ENCODE data around the gene ANKIB1. TPM values are rescaled to one million over a fixed set of nuclear protein-coding genes. Genes with fewer than 3 reads are reported as not detected.

Gene ANKIB1
- total RNA-seq, 1 experiment from 2014 or later, result 34.0 TPM

GRCh38 chr7:92289321-92289720, 43.5 kb downstream of the ANKIB1 start:
- Histone ChIP-seq H3K27me3 (no peaks in the 10 kb centered on the region), H3K27ac (no peak overlapping the region), H3K4me3 (no peak overlapping the region), H3K36me3 (no peaks in the 10 kb centered on the region), H3K4me1 (no peaks in the 10 kb centered on the region), H3K9me3 (replicated peaks) (no peaks in the 10 kb centered on the region; the same call in 1 of the 2 replicates)
- DNase-seq, result no peak

GRCh38 chr7:92292981-92293380, 47.2 kb downstream of the ANKIB1 start:
- Histone ChIP-seq H3K27me3 (no peaks in the 10 kb centered on the region), H3K4me1 (no peaks in the 10 kb centered on the region), H3K4me3 (no peak overlapping the region), H3K9me3 (replicated peaks) (no peaks in the 10 kb centered on the region), H3K27ac (no peak overlapping the region), H3K36me3 (peaks cover 6% of the 10 kb centered on the region)
- no peak for DNase-seq

- Histone ChIP-seq H3K4me1 (no peaks in the 10 kb centered on the region), H3K27me3 (no peaks in the 10 kb centered on the region), H3K27ac (no peak overlapping the region), H3K4me3 (no peak overlapping the region), H3K36me3 (peaks cover 6% of the 10 kb centered on the region), H3K9me3 (replicated peaks) (no peaks in the 10 kb centered on the region)
- no peak for DNase-seq
These were observed 48.3 kb downstream of the ANKIB1 start for GRCh38 chr7:92293896-92294590.

GRCh38 chr7:92295391-92295790, 49.6 kb downstream of the ANKIB1 start:
- DNase-seq, result no peak
- Histone ChIP-seq H3K4me3 (no peak overlapping the region), H3K27me3 (no peaks in the 10 kb centered on the region), H3K9me3 (replicated peaks) (no peaks in the 10 kb centered on the region), H3K27ac (no peak overlapping the region), H3K4me1 (no peaks in the 10 kb centered on the region), H3K36me3 (peaks cover 8% of the 10 kb centered on the region)

- H3K4me1 ChIP-seq, result no peaks in the 10 kb centered on the region
- no peak overlapping the region for H3K27ac ChIP-seq
These were observed 50.5 kb downstream of the ANKIB1 start for GRCh38 chr7:92296235-92296634.

GRCh38 chr7:92296880-92297445, 51.2 kb downstream of the ANKIB1 start:
- Histone ChIP-seq H3K27me3 (no peaks in the 10 kb centered on the region), H3K4me1 (no peaks in the 10 kb centered on the region), H3K4me3 (no peak overlapping the region), H3K36me3 (peaks cover 17% of the 10 kb centered on the region), H3K9me3 (replicated peaks) (no peaks in the 10 kb centered on the region), H3K27ac (no peak overlapping the region)
- DNase-seq, result no peak

More at GRCh38 chr7:92296235-92296634, 50.5 kb downstream of the ANKIB1 start:
- H3K9me3 ChIP-seq (replicated peaks), result no peaks in the 10 kb centered on the region
- H3K4me3 ChIP-seq, result no peak overlapping the region
- H3K27me3 ChIP-seq, result no peaks in the 10 kb centered on the region
- no peak for DNase-seq
- H3K36me3 ChIP-seq, result peaks cover 16% of the 10 kb centered on the region

- Histone ChIP-seq H3K27ac (no peak overlapping the region), H3K36me3 (peaks cover 17% of the 10 kb centered on the region), H3K4me3 (no peak overlapping the region), H3K4me1 (no peaks in the 10 kb centered on the region), H3K9me3 (replicated peaks) (no peaks in the 10 kb centered on the region), H3K27me3 (no peaks in the 10 kb centered on the region)
- no peak for DNase-seq
These were observed 52.0 kb downstream of the ANKIB1 start for GRCh38 chr7:92297736-92298135.

- Histone ChIP-seq H3K4me3 (no peak overlapping the region), H3K4me1 (no peaks in the 10 kb centered on the region), H3K36me3 (peaks cover 17% of the 10 kb centered on the region), H3K27me3 (no peaks in the 10 kb centered on the region), H3K27ac (no peak overlapping the region), H3K9me3 (replicated peaks) (no peaks in the 10 kb centered on the region)
- DNase-seq, result no peak
These were observed 58.0 kb downstream of the ANKIB1 start for GRCh38 chr7:92303761-92304160.

- DNase-seq, result no peak
- Histone ChIP-seq H3K36me3 (peaks cover 22% of the 10 kb centered on the region), H3K4me1 (no peaks in the 10 kb centered on the region), H3K27me3 (no peaks in the 10 kb centered on the region), H3K9me3 (replicated peaks) (no peaks in the 10 kb centered on the region), H3K27ac (no peak overlapping the region), H3K4me3 (no peak overlapping the region)
These were observed 58.7 kb downstream of the ANKIB1 start for GRCh38 chr7:92304406-92304893.

- H3K36me3 ChIP-seq, result peaks cover 12% of the 10 kb centered on the region
These were observed 60.4 kb downstream of the ANKIB1 start for GRCh38 chr7:92306153-92306552.

GRCh38 chr7:92313055-92313454, 67.3 kb downstream of the ANKIB1 start:
- DNase-seq, result no peak
- no peak overlapping the region for H3K4me3 ChIP-seq
- no peaks in the 10 kb centered on the region for H3K9me3 ChIP-seq (replicated peaks)
- H3K4me1 ChIP-seq, result no peaks in the 10 kb centered on the region
- H3K27ac ChIP-seq, result no peak overlapping the region
- H3K27me3 ChIP-seq, result no peaks in the 10 kb centered on the region
- peaks cover 12% of the 10 kb centered on the region for H3K36me3 ChIP-seq

More at GRCh38 chr7:92306153-92306552, 60.4 kb downstream of the ANKIB1 start:
- no peak for DNase-seq
- H3K27me3 ChIP-seq, result no peaks in the 10 kb centered on the region
- H3K4me1 ChIP-seq, result no peaks in the 10 kb centered on the region
- H3K4me3 ChIP-seq, result no peak overlapping the region
- H3K27ac ChIP-seq, result no peak overlapping the region
- no peaks in the 10 kb centered on the region for H3K9me3 ChIP-seq (replicated peaks)

GRCh38 chr7:92319243-92319642, 73.5 kb downstream of the ANKIB1 start:
- no peak for DNase-seq
- no peaks in the 10 kb centered on the region for H3K27me3 ChIP-seq
- H3K4me1 ChIP-seq, result no peaks in the 10 kb centered on the region
- H3K9me3 ChIP-seq (replicated peaks), result no peaks in the 10 kb centered on the region
- H3K4me3 ChIP-seq, result no peak overlapping the region
- H3K27ac ChIP-seq, result no peak overlapping the region
- H3K36me3 ChIP-seq, result 0 out of 2 replicates have a peak, but pooled peaks cover 4% of the 10 kb centered on the region

- Histone ChIP-seq H3K4me3 (no peak overlapping the region), H3K27me3 (no peaks in the 10 kb centered on the region), H3K36me3 (peaks cover 6% of the 10 kb centered on the region; the same call in 1 of the 2 replicates), H3K27ac (no peak overlapping the region), H3K4me1 (no peaks in the 10 kb centered on the region), H3K9me3 (replicated peaks) (no peaks in the 10 kb centered on the region)
- DNase-seq, result no peak
These were observed 79.4 kb downstream of the ANKIB1 start for GRCh38 chr7:92325173-92325572.

GRCh38 chr7:92325858-92326257, 80.1 kb downstream of the ANKIB1 start:
- Histone ChIP-seq H3K4me1 (no peaks in the 10 kb centered on the region), H3K27ac (no peak overlapping the region), H3K4me3 (no peak overlapping the region), H3K9me3 (replicated peaks) (no peaks in the 10 kb centered on the region), H3K27me3 (no peaks in the 10 kb centered on the region), H3K36me3 (peaks cover 6% of the 10 kb centered on the region; the same call in 1 of the 2 replicates)
- no peak for DNase-seq

GRCh38 chr7:92330835-92331438, 85.2 kb downstream of the ANKIB1 start:
- H3K9me3 ChIP-seq (replicated peaks), result no peaks in the 10 kb centered on the region
- no peak for DNase-seq
- H3K27ac ChIP-seq, result no peak overlapping the region
- no peaks in the 10 kb centered on the region for H3K4me1 ChIP-seq
- H3K36me3 ChIP-seq, result peaks cover 14% of the 10 kb centered on the region; the same call in 1 of the 2 replicates
- H3K4me3 ChIP-seq, result no peak overlapping the region
- H3K27me3 ChIP-seq, result no peaks in the 10 kb centered on the region

All from SJCRH30 (cell line).